Activated CD8-positive, alpha-beta memory T cell treated with anti-CD3 and anti-CD28 coated beads for 4 hours (primary cell): ENCODE data around the gene ACSF3.

Source experiments
- DNase-seq, 2 donors: peaks; one replicate each; pipeline ENCODE4 v3.0.0-alpha.2; 2020; ENCODE audit warnings: low read depth in 2 of 2

ACSF3 gene

DNA sequence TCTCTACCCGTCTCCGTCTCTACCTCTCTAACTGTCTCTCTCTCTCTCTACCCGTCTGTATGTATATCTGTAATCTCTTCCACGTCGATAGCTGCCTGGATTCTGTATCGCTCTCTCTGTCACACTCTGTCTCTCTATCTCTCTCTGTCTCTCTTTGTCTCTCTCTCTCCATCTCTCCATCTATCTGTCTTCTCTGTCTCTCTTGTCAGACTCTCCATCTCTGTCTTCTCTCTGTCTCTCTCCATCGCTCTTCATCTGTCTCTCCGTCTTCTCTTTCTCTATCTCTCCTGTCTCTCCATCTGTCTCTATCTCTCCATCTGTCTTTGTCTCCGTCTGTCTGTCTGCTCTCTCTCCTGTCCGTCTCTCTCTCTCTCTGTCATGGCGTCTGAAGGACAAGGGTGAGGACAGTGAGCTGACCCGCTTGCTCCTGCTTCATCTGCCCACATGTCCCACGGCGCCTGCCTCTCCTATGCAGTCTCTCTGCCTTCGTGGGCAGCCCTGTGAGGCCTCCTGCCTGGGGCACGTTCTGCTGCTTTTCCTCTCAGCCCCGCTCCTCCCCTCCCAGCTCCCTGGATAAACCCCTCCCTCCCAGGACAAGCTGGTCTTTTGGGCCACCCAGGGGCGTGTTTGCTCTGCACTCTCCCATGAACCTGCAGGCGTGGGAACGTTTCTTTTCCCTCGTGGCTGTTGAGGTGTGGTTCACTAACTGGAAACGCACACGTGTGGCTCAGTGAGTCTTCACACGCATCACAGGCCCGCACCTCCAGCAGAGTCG, 18.9 kb downstream of the ACSF3 start:
- DNase-seq: no peak

DNA sequence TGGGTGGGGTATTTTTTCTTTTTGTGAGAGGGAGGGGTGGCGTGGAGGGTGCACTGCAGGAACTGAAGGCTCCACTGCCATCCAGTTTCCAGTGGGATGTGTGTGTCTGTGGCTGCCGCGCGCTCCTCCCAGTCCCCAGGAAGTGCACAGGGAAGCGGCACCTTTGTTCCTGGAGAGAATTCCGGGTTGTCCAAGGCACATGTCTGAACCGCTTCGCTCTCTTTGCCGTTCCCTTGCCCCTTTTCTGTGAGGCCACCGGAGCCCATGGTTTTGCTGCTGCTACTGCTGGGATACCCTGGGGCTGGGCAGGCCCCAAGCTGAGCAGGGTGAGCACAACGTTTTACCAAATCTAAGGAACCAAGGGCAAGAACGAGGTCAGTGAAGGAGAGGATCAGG, 19.5 kb downstream of the ACSF3 start:
- DNase-seq: no peak

- no peak for DNase-seq
Observed at GRCh38 chr16:89113661-89114060, 20.0 kb downstream of the ACSF3 start.

DNA sequence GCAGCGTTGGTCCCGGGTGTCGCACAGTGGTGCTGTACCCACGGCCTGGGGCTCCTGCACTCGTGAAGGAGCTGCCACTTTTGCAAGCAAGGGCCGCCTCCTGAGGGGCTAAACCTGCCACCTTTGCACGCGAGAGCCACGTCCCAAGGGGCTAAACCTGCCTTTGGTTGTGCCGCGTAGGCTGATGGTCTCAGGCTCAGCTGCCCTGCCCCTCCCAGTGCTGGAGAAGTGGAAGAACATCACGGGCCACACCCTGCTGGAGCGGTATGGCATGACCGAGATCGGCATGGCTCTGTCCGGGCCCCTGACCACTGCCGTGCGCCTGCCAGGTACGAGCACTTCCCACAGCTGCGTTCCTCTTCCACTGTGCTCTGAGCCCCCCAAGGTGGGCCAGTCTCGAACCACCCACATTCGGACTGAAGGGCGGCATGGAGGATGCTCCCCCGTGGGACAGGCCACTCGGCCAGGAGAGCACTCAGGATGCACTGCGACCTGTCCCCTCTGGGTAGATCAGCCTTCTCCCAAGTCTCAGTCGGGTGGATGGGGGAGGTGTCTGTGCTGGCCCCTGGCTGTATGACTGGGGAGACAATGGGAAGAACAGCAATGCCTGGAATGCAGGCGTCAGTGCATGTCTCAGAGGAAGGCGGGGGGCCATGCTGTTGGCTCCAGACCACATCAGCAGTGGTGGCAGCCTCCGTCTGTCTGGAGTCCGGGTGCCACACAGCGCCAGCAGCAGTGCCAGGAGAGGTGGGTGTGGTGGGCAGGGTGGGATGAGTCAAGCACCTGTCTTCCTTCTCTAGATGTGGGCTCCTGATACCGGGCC, 20.7 kb downstream of the ACSF3 start:
- DNase-seq: no peak

DNA sequence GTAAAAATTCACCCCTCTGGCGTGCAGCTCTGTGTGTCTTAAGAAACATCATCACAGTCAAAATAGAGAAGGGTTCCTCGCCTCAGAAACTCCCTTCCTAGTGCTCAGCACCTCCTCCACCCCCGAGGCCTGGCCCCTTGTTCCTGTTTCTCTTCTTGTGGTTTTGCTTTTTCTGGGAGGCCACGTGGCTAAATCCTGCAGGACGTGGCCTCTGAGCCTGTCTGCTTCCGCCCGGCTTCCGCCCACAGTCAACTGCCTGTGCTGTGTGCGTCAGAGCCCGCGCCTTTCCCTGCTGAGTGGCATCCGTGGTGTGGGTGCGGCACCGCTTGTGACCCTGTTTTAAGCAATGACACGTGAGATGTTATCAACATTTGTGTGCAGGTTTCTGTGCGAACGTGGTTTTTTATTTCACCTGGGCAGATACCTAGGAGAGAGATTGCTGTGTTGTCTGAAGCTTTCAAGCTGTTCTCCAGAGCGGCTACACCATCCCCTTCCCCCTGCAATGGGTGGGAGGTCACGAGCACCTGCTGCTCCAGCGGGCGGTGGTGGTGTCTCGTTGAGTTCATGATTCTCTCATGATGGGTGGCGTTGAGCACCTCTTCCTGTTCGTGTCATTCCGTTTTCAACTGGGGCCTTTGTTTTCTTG, 21.7 kb downstream of the ACSF3 start:
- peak; percentile 70 to 76 for DNase-seq

- no peak for DNase-seq
Observed at GRCh38 chr16:89116341-89117226, 22.9 kb downstream of the ACSF3 start.

DNA sequence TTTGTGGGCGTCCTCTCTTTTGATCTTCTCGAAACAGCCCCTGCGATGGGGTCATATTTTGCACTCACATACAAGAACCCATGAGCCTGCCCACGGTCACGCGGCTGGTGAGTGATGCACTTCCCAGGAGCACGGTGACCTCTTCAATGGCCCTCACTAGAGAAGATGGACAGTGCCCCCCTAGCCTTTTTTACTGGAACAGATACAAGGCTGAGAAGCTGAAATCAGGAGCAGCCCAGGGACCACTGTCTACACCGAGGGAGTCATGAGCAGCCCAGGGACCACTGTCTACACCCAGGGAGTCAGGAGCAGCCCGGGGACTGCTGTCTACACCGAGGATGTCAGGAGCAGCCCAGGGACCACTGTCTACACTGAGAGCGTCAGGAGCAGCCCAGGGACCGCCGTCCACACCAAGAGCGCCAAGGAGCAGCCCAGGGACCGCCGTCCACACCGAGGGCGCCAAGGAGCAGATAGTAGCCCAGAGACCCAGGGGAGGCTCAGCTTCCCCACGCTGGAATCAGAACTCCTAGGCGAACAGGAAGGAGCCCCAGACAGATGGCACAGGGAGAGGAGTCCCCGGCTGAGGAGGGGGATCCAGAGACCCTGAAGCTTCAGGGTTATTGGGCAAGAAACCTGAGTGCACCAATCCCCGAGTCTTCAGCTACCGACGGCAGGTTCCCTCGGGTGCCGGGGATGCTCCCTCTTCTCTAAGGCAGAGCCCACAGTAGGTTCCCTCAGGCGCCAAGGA, 23.7 kb downstream of the ACSF3 start:
- no peak for DNase-seq

GRCh38 chr16:89117975-89118289, 24.3 kb downstream of the ACSF3 start:
- DNase-seq: no peak

DNA sequence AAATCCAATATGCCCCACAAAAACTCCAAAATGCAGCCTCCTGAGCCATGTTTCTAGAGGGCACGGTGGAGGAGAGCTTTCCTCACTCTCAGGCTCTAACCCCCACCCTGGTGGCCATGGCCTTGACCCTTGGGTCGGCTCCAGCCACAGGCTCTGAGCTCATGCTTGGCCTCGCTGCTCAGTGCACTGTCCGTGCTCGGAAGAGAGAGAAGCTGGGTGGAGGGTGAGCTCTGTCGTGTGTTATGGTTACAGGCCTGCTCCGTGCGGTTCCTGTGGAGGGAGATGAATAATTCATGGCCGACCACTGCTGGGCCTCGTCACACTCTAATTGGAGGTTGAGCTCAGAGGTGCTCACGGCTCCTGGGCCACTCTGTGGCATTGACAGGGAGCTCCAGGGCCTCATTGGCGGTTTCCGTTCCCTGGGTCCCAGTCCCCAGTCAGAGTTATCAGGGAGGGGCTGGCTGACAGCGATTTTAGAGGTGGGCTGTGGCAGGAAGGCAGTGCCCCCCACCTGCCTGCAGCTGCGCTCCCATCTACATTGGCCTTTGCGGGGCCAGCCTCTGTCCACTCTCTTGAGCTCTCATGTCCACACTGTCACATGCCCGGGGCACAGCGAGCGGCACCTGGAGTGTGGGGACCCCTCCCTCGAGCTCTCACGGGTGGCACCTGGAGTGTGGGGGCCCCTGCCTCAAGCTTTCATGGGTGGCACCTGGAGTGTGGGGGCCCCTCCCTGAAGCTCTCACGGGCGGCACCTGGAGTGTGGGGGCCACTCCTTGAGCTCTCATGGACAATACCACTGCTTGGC, 24.9 kb downstream of the ACSF3 start:
- DNase-seq: no peak

- no peak for DNase-seq
Observed at GRCh38 chr16:89119166-89119621, 25.5 kb downstream of the ACSF3 start.

DNA sequence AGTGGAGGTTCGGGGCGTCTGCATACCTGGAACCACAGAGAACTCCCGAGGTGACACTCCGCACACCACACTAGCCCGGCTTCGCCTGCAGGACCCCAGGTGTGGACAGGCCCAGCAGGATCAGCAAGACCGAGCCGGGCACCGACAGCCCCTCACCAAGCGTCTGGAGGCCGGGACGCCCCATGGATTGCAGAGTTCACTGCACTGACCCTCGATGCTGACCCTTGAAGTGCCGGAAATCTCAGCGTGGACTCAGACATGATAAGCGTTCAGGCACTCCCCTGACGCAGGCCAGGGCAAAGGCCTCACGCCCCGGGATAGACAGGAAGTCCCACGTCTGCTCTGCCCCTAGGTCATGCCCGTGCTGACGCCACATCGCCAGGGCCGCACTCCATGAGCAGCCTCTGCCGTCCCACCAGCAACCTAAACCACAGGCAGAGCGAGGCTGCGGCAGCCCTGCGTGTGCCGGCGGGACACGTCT, 26.0 kb downstream of the ACSF3 start:
- no peak for DNase-seq

DNA sequence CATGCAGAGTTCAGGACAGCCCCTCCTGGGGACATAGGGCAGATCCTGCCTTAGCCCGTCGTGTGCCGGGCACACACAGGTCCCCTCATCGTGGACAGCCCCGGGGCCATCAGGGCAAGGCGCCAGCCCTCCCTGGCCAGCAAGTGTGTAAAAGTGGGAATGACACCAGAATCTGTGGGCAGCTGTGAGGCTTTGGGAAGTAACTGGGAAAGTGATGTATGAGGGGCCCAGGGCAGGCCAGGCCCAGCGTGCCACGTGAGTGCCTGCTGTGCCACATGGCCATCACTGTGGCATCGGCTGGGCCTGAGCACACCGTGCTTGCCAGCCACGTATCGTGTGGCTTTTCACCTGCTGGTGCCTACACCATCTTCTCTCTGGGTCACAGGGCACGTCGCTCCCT, 26.6 kb downstream of the ACSF3 start:
- DNase-seq: no peak

GRCh38 chr16:89120921-89121351, 27.3 kb downstream of the ACSF3 start:
- no peak for DNase-seq

- no peak for DNase-seq
Observed at GRCh38 chr16:89121691-89122321, 28.2 kb downstream of the ACSF3 start.

GRCh38 chr16:89122322-89122851, 28.7 kb downstream of the ACSF3 start:
- peak in 1 of 2 donors; percentile 33 for DNase-seq

GRCh38 chr16:89123001-89123830, 29.6 kb downstream of the ACSF3 start:
- DNase-seq: no peak

DNA sequence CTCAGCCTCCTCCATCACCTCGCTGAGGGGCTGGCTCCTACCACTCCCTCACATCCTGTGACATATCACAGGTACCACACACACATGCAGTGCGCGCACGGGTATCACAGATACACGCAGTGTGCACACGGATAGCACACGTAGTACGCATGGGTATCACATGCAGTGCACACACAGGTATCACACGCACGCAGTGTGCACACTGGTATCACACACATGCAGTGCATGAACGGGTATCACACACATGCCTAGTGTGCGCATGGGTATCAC, 30.1 kb downstream of the ACSF3 start:
- no peak for DNase-seq

DNA sequence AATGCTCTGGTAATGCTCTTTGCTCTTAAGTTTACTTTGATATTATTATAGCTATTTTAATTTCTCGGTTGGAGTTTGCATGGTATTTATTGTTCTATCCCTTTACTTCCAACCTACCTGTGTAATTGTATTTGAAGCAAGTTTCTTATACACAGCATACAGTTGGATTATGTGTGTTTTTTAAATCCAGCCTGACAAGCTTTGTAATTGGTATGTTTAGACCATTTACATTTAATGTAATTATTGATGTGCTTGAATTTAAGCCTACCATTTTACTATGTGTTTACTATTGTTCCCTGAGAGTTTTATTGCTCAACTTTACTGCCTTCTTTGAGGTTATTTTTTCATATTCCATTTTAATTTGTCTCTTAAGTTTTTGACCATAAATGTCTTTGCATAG, 35.7 kb downstream of the ACSF3 start:
- no peak for DNase-seq

DNA sequence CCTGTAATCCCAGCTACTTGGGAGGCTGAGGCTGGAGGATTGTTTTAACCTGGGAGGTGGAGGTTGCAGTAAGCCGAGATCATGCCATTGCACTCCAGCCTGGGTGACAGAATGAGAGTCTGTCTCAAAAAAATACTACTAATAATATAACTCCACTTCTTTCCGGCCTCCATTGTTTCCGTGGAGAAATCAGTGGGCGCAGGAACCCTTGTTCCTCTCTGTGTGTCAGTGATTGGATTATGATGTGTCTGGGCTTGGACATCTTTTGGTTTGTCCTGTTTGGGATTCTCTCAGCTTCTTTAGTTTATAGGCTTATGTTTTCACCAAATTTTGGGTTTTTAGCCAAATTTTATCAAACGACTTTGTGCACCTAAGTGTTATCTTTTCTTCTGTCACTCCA, 36.8 kb downstream of the ACSF3 start:
- no peak for DNase-seq
